Gastrocnemius medialis (tissue), 4 donors: ENCODE results near the gene SPAAR. TPM values are rescaled to one million over a fixed set of nuclear protein-coding genes. Genes with fewer than 3 reads are reported as not detected.
A peak's percentile ranks its signal among the peaks of the same experiment; 100 is the strongest.

ENCODE experiments used
- ATAC-seq, 2 donors: fragments of 150-250 bp; one replicate each; pipeline ENCODE4 v1.9.1; 2016
- DNase-seq, 2 donors: peaks; one replicate each; pipeline ENCODE4 v3.0.0-alpha.2; 2019
- H3K27ac ChIP-seq, 4 donors: fragments of 200-600 bp; sonication (generic); 1 replicate in 1 of 4; 2 replicates in 3 of 4; pipeline ENCODE4 v1.5.1; 2016 to 2018; ENCODE audit warnings: mild to moderate bottlenecking in 2 of 4, moderate library complexity in 1 of 4
- H3K27me3 ChIP-seq, 3 donors: fragments of 200-600 bp; sonication (generic) in 2 of 3; 1 replicate in 1 of 3; 2 replicates in 2 of 3; pipeline versions ENCODE4 v1.5.1 to v1.6.0; 2016 to 2019; ENCODE audit warnings: mild to moderate bottlenecking in 1 of 3, moderate library complexity in 1 of 3
- H3K36me3 ChIP-seq, 2 donors: fragments of 200-600 bp; sonication (generic) in 1 of 2; one replicate each; pipeline ENCODE4 v1.5.1; 2017 to 2018
- H3K4me1 ChIP-seq, 2 donors: fragments of 200-600 bp; sonication (generic) in 1 of 2; one replicate each; pipeline ENCODE4 v1.5.1; 2016 to 2017; ENCODE audit warnings: mild to moderate bottlenecking in 2 of 2
- H3K4me3 ChIP-seq, 4 donors: fragments of 200-600 bp; sonication (generic) in 3 of 4; 1 replicate in 1 of 4; 2 replicates in 3 of 4; pipeline ENCODE4 v1.5.1; 2016 to 2019; ENCODE audit warnings: mild to moderate bottlenecking in 2 of 4
- H3K9me3 ChIP-seq, 3 donors: fragments of 200-600 bp; sonication (generic) in 2 of 3; 1 replicate in 1 of 3; 2 replicates in 2 of 3; pipeline ENCODE4 v1.5.1; 2016 to 2019
- POLR2A ChIP-seq, 2 donors: fragments of 450-650 bp; IDR thresholded peaks; one replicate each; pipeline ENCODE4 v1.6.1; 2017; ENCODE audit warnings: antibody characterized with exemption in 2 of 2, mild to moderate bottlenecking in 2 of 2, moderate library complexity in 2 of 2
- in situ Hi-C, 4 donors: fragments of 200-750 bp; cut with MboI; loops; one replicate each; pipeline versions ENCODE4 v1.15.0 to v1.8.0; 2017; ENCODE audit warnings: low sequenced_read_pairs in 4 of 4
- intact Hi-C: fragments of 100-400 bp; cut with DNase I; formaldehyde crosslinking; loops from one replicate; pipeline ENCODE4 v1.15.1; 2023; ENCODE audit warnings: low total_unique reads
- total RNA-seq, 4 donors: library from RNA; depleted of rRNA; stranded (reverse); fragments of >200 nt; gene quantifications; one replicate each; pipeline versions ENCODE4 v1.1.0 to v1.2.3, GENCODE V29; 2016
- TF ChIP-seq, protein P1 (sequence below), 5 experiments: fragments of 450-650 bp in 3 of 5; fragments of 200-600 bp in 2 of 5; sonication (generic) in 2 of 5; IDR thresholded peaks in 4 of 5; conservative IDR thresholded peaks in 1 of 5; 1 replicate in 4 of 5; 2 replicates in 1 of 5; pipeline ENCODE4 v1.5.1; 2016 to 2019; ENCODE audit warnings: antibody characterized with exemption in 5 of 5, mild to moderate bottlenecking in 3 of 5, moderate library complexity in 3 of 5

The SPAAR gene
- total RNA-seq, 4 donors from 2014 or later: 1.3 to 4.4 (median 2.5) TPM

DNA sequence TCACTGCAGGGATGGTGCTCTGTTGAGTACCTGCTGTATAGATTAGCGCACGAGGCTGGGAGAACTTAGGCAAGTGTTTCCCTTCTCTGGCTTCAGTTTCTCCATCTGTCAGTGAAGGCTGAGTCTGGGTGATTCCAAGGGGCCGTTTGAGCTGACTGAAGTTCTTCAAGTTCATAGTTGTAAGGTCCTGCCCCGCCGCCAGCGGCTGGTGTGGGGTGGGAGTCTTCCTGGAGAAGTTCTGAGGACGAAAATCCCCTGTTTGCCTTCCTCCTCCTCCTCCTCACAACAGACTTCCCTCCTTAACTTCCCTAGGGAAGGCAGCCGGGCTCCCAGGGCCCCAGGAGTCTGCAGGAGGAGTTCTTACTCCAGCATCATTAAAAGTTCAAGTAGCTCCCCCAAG, 5.0 kb upstream of the SPAAR start:
- Histone ChIP-seq H3K27me3 (no peaks in the 10 kb centered on the region), H3K9me3 (no peaks in the 10 kb centered on the region), H3K4me3 (no peak overlapping the region), H3K27ac (peak overlapping the region; percentile 80 to 87 (median 84)), H3K36me3 (no peaks in the 10 kb centered on the region), H3K4me1 (peaks cover 37 to 52% of the 10 kb centered on the region in 2 donors)
- DNase-seq (no peak), ATAC-seq (no peak)
- in situ Hi-C loops (loop anchor here (5.0 to 10.0 kb wide), 3 partner anchors 43 to 120 kb away; partner anchors contain the start of gene OR2S2 (in 1 of the 4)), intact Hi-C loops (loop anchor here (5.0 kb wide), 1 partner anchor 118 kb away; no protein-coding TSS in a partner anchor)
- TF ChIP-seq, protein P1, sequence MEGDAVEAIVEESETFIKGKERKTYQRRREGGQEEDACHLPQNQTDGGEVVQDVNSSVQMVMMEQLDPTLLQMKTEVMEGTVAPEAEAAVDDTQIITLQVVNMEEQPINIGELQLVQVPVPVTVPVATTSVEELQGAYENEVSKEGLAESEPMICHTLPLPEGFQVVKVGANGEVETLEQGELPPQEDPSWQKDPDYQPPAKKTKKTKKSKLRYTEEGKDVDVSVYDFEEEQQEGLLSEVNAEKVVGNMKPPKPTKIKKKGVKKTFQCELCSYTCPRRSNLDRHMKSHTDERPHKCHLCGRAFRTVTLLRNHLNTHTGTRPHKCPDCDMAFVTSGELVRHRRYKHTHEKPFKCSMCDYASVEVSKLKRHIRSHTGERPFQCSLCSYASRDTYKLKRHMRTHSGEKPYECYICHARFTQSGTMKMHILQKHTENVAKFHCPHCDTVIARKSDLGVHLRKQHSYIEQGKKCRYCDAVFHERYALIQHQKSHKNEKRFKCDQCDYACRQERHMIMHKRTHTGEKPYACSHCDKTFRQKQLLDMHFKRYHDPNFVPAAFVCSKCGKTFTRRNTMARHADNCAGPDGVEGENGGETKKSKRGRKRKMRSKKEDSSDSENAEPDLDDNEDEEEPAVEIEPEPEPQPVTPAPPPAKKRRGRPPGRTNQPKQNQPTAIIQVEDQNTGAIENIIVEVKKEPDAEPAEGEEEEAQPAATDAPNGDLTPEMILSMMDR (IDR thresholded peaks at IDR 0.05 in 4 of 5, conservative IDR thresholded peaks at IDR 0.05 in 1 of 5): no peak
- no peak for TF ChIP-seq POLR2A (IDR thresholded peaks at IDR 0.05)

DNA sequence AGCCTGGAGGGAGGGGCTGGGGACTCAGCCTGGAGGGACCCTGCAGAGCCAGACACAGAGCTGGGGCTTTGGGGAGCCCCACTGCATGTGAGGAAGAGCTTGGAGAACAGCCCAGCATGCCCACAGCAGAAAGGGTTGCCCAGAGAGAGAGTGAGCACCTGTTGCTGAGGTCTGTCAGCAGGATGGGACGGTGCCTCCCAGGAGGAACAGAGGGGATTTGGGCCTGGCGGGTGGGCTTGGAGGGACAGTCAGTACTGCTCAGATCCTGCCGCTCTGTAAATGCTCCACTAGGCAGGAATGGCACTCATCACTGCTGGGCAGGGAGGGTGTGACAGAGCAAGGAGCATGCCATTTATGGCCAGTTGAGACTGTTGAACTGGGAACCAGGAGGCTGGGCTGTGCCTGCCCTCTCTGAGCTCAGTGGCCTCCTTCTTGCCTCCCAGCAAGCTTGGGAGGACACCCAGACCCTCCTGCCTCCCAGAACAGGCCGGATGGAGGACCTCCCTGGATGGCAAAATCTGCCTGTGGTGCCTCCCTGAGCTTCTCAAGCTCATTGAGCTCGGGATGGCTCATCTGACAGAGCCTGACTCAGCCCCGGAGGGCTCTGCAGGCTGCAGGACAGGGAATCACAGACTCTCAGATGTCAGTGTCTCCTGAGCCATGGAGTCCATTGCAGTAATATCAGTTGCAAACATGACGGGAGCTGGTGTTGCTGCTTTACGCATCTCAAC, 4.1 kb upstream of the SPAAR start:
- no peak for TF ChIP-seq POLR2A (IDR thresholded peaks at IDR 0.05)
- TF ChIP-seq, protein P1 (IDR thresholded peaks at IDR 0.05 in 4 of 5, conservative IDR thresholded peaks at IDR 0.05 in 1 of 5): no peak
- H3K27ac ChIP-seq: peak overlapping the region; percentile 80 to 87 (median 84)
- H3K4me3 ChIP-seq: no peak overlapping the region
- in situ Hi-C loops (loop anchor here in 1 of 4 donors (10.0 kb wide), 1 partner anchor 120 kb away; no protein-coding TSS in a partner anchor), intact Hi-C loops (no loop called here)
- no peak for DNase-seq
- no peaks in the 10 kb centered on the region for H3K9me3 ChIP-seq
- H3K27me3 ChIP-seq: no peaks in the 10 kb centered on the region
- ATAC-seq: no peak
- H3K4me1 ChIP-seq: peaks cover 43 to 56% of the 10 kb centered on the region in 2 donors
- H3K36me3 ChIP-seq: no peaks in the 10 kb centered on the region

GRCh38 chr9:35905912-35906679, 3.2 kb upstream of the SPAAR start, which contains the start of gene HRCT1:
HRCT1 (plus strand) TSS chr9:35906202; CDS start chr9:35906288, 86 bp downstream.
- Histone ChIP-seq H3K27me3 (no peaks in the 10 kb centered on the region), H3K4me1 (peaks cover 46 to 56% of the 10 kb centered on the region in 2 donors), H3K27ac (peak within 1 kb of the TSS; percentile 80 to 87 (median 84)), H3K4me3 (peak within 1 kb of the TSS; percentile 39 to 49 (median 43)), H3K9me3 (no peaks in the 10 kb centered on the region), H3K36me3 (no peaks in the 10 kb centered on the region)
- peak; percentile 57 to 83 for DNase-seq
- in situ Hi-C loops: loop anchor here in 1 of 4 donors (10.0 kb wide), 1 partner anchor 119 kb away; no protein-coding TSS in a partner anchor
- peak in 1 of 2 donors; percentile 8 for TF ChIP-seq POLR2A (IDR thresholded peaks at IDR 0.05)
- TF ChIP-seq, protein P1 (IDR thresholded peaks at IDR 0.05 in 4 of 5, conservative IDR thresholded peaks at IDR 0.05 in 1 of 5): no peak
- ATAC-seq: peak; percentile 26 to 43
- intact Hi-C loops: no loop called here

GRCh38 chr9:35906923-35907699, 2.2 kb upstream of the SPAAR start:
- intact Hi-C loops (no loop called here), in situ Hi-C loops (loop anchor here in 1 of 4 donors (10.0 kb wide), 1 partner anchor 118 kb away; no protein-coding TSS in a partner anchor)
- peak overlapping the region; percentile 80 to 87 (median 84) for H3K27ac ChIP-seq
- H3K4me3 ChIP-seq: peak overlapping the region; percentile 24 to 49 (median 42)
- TF ChIP-seq POLR2A (IDR thresholded peaks at IDR 0.05): peak; percentile 16 to 20
- TF ChIP-seq, protein P1 (IDR thresholded peaks at IDR 0.05 in 4 of 5, conservative IDR thresholded peaks at IDR 0.05 in 1 of 5): no peak
- H3K27me3 ChIP-seq: no peaks in the 10 kb centered on the region
- peaks cover 50 to 56% of the 10 kb centered on the region in 2 donors for H3K4me1 ChIP-seq
- H3K9me3 ChIP-seq: no peaks in the 10 kb centered on the region
- no peaks in the 10 kb centered on the region for H3K36me3 ChIP-seq
- ATAC-seq (peak; percentile 46 to 49), DNase-seq (peak; percentile 49 to 71)
